NCI-H187 treated with DMSO at 0.1 percent for 48 hours (cell line): Measurements from ENCODE around the gene ARL3.
"Not testable (repeated sequence)": the region's sequence is repeated elsewhere in the genome, so short reads cannot be mapped to it uniquely, and the experiment has no call there.

Experiments used
- DNase-seq: peaks from one replicate; lab custom pipeline; 2025; lab: John Stamatoyannopoulos, UW

Gene ARL3

DNA sequence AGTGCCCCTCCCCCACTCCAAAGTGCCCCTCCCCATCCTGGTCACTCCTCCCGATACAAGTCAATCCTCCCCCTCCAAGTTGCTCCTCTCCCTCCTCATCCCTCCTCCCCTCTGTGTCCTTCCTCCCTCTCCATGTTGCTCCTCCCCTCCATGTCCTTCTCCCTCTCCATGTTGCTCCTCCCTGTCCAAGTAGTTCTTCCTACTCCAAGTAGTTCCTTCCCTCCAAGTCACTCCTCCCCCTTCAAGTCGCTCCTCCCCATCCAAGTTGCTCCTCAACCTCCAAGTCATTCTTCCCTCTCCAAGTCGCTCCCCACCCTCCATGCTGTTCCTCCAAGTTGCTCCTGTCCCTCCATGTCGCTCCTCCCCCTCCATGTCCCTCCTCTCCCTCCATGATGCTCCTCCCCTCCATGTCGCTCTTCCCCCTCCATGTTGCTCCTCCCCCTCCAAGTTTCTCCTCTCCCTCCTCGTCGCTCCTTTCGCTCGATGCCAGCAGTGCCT, 20.9 kb upstream of the ARL3 start:
- DNase-seq = no peak

DNA sequence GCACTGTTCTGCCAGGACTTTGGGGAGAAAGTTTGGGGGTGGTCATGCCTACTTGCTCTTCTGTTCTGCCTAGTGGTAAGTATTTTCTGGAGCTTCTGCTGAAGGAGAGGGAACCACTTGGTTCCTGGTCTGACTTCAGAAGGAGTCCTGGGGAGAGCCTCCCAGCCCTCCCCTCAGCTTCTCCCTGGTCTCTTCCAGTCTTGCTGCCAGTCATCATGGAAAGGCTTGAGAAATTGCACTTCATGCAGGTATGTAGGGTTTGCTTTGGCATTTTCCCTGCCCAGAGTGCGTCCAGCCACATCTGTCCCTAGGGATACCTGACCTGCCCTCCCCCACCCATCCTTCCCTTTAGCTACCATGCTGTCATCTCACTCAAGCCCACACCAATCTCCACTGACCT, 18.5 kb upstream of the ARL3 start:
- DNase-seq = no peak

DNA sequence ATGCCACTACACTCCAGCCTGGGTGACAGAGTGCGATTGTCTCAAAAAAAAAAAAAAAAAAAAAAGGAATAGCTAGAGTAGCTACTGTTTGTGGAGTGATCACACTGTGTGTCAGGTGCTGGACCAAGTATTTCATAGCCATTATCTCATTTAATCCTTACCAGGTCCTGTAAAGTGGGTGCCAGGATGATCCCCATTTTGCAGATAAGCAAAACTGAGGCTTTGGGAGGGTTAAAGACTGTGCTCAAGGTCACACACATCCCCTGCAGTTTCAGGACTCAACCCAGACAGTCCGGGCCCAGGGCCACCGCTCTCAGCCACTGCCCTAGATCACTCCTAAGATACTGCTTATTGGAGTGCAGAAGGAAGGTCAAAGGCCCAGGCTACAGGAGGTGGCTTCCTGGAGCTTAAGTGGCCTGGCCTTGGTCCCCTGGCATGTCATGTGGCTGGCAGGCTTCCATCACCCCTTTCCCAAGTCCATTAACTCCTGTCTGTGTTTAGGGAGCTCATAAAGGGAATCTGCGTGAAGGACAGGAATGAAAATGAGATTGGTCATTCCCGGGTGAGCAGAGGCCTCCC, 17.1 kb upstream of the ARL3 start:
- no peak for DNase-seq

DNA sequence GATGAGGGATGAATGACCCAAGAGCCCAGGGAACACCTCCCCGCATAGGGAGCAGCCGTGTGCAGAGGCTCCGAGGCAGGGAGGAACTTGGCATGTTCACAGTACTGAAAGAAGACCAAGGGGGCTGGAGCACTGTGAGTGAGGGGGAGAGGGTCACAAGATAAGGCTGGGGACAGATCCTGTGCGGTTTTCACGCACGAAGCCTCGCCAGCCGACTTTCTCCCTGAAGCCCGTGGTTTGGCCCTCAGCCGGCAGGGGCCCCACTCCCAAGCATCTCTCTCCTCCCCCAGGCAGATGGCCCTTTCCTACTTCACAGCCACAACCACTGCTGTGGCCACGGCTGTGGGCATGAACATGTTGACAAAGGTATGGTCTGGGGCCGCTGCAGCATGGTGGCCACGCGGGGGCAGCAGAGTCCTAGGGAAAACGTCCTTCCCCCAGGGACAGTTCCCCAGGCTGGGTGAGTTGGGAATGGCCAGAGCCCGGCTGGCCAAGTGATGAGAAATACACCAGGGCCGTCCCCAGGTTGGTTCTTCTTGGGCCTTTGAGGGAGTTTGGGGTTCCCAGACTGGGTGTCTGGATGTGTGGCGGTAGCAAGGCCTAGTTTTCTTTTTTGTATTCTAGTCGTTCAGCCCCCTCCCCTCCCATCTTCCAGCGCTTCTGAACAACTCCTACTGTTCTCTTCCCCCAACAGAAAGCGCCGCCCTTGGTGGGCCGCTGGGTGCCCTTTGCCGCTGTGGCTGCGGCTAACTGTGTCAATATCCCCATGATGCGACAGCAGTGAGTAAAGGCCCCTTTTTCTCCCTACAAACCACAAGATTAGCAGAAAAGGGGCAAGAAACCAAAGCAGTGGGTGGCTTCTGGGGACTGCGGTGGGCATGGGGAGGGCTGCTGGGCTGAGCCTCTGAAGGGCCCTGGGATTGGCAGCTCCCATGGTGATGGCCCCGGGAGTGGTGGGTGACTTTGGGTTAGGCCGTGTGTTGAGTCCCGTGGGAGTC, 15.1 kb upstream of the ARL3 start:
- no peak for DNase-seq

DNA sequence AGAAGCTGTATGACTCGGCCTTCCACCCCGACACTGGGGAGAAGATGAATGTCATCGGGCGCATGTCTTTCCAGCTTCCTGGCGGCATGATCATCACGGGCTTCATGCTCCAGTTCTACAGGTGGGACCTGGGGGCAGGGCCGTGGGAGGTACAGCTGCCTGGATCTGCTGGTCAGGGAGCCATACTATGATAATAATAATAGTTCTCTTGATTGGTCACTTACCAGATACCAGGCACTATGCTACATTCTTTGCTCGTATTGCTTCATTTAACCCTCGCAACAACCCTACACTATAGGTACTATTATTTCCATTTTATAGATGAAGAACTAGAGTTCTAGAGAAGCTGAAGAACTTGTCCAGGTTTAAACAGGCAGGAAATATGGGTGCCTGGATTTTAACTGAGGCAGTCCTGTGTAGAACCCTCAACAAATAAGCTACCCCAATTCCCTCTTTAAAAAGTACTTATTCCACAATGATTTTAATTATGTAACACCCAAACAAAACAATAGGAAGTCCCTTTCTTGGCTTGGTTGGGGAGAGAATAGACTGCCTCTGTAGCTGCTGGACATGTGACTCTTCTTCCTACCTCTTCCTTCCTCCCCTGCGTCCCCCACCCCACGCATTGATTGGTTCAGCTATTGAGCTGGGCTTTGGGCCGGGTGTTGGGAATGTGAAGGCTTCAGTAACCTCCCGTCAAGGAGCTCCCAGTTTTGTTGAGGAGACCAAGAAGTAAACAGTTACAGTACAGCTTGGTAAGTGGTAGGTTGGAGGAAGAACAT, 13.0 kb upstream of the ARL3 start:
- DNase-seq = no peak

DNA sequence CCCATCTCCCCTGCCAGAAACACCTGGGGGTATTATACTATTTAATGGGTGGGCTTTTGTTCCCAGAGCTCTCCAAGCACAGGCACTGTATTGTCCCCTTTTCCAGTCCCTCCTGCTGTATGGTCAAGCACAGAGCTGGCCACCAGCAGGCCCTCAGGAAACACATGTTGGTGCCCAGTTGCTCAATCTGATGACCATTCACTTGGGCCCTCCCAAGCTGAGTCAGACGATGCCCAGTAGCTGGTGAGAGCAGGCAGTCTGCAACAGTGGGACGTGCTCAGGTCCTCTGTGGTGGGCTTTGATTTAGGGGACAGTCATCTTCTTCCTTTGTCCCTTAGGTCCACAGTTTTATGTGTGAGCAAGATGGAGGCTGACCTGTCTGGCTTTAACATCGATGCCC, 12.1 kb upstream of the ARL3 start:
- no peak for DNase-seq

DNA sequence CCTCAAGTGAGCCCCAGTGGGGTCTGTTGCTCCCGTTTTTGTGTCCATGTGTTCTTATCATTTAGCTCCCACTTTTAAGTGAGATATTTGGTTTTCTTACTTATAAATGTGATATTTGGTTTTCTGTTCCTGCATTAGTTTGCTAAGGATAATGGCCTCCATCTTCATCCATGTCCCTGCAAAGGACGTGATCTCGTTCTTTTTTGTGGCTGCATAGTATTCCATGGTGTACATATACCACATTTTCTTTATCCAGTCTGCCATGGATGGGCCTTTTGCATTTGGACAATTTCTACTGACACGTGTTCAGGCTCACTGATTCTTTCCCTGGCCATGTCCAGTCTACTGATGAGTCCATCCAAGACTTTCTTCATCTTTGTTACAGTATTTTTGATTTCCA, 9.8 kb upstream of the ARL3 start:
- no peak for DNase-seq

DNA sequence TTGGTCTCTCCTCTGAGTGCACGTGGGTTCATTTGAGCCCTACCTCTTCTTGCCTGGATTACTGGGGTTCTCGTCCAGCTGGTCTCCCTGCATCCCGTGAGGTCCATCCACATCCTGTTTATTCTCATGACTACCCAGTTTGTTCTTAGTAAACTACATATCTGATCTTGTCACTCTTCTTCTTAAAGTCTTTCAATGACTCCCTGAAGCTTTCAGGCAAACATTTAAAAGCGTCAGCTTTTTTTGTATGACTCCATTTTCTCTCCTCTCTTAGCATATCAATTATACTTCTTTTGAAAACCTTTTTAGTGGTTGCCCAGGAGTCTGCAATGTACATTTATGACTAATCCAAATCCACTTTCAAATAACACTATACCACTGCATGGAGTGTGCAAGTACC, 7.8 kb upstream of the ARL3 start:
- DNase-seq = no peak

DNA sequence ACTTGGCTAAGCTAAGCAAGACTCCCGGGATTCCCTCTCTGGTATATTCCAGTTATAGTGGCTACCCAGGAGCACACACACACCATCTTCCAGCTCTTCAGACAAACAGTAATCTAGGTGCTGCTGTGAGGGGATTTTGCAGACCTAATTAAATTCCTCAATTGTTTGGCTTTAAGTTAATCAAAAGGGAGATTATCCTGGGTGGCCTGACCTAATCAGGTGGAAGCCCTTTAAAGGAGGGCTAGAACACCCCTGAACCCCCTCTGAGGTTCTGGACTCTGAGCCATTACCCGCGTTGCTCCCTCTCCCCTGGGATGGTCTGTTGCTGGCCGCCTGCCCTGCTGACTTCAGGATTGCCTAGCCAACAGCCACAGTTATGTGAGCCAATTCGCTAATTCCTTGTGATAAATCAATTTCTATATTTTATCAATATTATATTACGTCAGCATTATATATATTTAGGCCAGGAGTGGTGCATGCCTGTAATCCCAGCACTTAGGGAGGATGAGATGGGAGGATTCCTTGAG, 6.6 kb upstream of the ARL3 start:
- DNase-seq = no peak

DNA sequence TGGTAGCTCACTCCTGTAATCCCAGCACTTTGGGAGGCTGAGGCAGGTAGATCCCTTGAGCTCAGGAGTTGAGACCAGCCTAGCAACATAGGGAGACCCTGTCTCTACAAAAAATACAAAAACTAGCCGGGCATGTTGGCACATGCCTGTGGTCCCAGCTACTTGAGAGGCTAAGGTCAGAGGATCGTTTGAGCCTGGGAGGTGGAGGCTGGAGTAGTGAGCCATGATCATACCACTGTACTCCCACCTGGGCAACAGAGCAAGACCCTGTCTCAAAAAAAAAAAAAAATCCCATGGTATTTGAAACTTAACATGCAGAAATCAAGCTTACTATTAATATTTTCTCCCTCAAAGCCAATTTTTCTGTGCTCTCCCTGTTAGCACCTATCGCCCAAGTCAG, 6.1 kb upstream of the ARL3 start:
- DNase-seq = no peak

DNA sequence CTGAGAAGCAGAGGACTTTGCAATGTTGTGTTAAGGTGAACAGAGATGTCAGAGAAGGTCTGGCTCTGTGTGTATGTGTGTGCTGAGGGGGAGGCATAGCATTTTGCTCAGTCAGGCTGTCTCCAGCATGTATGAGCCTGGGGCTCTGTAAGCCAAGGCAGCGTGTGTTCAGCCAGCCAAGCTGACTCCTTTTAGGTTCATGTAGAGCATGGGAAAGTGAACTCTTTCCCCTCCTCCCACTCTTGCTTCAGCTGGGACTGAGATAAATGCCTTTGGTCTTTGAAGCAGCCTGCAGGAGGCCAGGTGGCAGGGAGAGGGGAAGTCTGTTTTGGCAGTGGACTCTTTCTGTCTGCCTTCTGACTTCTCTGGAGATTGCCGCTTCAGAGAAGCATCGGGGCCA, 4.0 kb upstream of the ARL3 start:
- DNase-seq = no peak

DNA sequence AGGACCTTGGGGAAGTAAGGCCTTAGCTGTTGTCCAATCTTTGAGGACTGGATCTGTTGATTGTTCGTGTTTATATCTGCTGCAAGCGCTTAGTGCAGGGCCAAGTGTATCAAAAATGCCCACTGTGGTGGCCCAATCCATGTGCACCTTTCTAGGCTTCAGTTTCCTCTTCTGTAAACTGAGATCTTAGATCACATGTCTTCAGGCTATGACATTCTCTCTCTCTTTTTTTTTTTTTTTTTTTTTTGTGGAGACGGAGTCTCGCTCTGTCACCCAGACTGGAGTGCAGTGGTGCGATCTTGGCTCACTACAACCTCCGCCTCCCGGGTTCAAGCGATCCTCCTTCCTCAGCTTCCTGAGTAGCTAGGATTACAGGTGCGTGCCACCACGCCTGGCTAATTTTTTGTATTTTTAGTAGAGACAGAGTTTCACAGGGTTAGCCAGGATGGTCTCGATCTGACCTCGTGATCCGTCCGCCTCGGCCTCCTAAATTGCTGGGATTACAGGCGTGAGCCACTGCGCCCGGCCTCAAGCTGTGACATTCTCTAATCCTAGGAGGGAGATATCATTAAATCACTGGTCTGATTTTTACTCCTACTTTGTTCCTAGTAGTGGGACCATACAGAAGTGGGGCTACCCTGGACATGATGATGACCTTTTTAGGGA, 2.8 kb upstream of the ARL3 start:
- not testable (repeated sequence) for DNase-seq

DNA sequence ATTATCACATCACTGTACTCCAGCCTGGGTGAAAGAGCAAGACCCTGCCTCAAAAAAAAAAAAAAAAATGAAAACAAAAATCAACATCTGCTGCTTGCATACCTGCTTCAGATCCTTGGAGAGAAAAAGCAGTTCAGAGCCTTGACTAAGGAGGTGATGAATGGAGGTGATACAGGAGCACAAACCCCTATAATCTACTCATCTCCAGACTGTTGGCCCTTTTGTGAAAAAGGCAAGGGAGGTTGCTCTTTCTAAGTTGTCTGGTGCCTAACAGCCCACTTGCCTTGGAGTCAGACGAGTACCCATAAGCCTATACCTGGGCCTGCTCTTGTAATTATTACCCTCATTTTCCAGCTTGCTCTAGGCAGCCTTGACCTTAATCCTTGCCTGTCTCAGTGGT, 1.7 kb upstream of the ARL3 start:
- DNase-seq = no peak

DNA sequence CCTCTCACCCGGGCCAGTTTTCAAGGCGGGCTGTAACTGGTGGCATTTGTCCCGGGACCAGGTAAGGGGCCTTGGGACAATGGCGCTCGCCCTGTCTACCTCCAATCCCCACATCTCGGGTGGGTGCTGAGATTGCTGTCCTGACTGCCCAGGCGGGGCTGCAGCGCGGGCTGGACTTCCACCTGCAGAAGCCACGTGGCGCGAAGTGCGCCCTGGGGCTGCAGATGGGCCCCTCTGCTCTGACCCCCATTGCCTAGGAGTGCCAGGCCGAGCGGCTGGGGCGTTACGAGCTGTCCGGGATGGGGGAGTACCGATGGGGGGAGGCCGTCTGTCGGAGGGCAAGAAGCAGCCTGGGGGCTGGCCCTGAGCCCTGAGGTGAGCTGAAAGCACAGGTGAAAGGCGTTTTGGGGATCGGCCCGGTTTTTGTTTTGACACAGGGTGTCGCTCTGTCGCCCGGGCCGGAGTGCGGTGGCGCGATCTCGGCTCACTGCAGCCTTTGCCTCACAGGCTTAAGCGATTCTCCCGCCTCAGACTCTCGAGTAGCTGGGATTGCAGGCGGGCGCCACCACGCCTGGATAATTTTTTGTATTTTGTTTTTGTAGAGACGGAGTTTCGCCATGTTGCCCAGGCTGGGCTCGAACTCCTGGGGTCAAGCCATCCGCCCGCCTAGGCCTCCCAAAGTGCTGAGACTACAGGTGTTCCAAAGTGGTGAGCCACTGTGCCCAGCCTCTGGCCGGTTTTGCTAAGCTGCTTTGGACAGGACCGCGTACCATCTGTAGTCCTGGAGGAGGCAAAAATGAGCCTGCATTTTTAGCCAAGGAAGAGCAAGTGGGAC, 641 bp upstream of the ARL3 start, which contains the start of gene SFXN2:
TSS of gene SFXN2 (plus strand) at position 16 of the 835 bp plus-strand sequence. CDS start 12,001 bp downstream, outside the sequence.
- no peak for DNase-seq

DNA sequence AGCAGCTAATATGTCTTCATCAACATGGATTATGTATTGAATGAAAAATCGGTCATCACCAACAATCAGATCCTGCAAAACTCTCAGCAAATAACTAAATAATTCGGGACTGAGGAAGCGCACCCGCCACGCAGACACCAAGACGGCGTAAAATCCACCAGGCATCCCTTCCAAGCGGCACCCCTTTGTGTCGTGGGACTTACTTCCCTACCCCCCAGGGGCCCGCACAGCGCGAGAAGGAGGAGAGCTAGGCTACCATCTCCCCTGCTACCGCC, 721 bp downstream of the ARL3 start:
- DNase-seq = no peak

DNA sequence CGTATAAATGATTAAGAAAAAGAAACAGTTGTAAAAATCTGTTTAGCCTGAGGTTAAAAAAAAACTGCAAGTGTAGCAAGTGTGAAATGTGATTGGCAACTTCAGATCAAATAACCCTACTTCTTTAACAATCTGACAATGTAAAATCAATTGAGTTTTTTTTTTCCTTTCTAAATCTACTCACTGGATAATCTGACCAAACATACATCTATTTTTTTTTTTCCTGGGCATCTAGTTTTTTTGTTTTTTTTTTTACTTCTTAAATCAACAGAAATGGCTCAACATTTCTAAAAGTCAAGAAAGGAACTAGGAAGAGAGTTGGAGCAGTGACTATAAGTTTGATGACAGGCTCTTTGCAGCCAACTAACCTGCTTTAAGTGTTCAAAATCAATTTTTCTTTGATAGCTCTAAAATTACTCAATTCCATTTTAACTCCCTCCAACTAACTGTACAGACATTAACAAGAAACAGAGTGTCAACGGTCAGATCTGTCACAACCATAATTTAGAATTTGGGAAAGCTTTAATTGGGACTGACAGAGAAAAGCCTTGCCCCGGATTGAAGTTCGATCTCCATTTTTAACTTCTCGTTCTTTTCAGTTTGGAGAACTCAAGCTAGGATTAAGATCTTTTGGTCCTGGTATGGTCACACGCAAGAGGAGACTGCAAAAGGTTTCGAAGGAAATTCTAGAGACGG, 1.2 kb downstream of the ARL3 start:
- DNase-seq = no peak

DNA sequence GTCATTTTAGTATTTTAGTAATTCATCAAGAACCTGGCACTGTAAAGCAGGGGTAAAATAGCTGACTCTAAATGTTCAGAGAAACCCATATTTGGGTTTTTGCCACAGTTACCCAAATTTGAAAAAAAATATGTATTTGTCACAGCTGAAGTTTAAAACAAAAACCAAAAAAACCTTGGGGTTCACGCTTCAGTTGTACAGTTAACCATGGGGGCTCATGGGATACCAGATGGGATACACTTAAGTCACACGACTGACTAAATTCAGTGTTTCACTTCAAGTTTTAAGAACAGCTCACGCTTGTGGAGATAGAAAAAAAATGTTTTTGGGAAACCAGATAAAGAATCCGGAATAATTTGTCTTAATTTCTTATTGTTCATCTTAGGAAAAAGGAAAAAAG, 2.1 kb downstream of the ARL3 start:
- no peak for DNase-seq

DNA sequence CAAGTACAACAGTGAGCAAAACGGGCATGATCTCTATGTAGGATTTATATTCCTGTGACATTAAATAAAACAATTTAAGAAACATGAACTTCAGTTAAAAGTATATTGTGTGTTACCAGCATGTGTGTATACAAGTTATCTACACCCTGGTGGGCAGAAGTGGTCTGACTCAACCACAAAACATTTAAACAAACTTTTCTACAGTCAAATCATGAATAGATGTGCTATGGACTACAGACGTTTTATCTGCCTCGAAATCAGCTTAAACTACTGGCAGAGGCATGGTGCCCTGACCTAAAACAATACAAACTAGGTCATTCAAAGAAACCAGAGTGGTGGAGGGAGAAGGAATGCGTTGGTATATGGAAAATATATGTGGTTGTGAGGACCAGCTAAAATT, 3.6 kb downstream of the ARL3 start:
- DNase-seq = no peak

DNA sequence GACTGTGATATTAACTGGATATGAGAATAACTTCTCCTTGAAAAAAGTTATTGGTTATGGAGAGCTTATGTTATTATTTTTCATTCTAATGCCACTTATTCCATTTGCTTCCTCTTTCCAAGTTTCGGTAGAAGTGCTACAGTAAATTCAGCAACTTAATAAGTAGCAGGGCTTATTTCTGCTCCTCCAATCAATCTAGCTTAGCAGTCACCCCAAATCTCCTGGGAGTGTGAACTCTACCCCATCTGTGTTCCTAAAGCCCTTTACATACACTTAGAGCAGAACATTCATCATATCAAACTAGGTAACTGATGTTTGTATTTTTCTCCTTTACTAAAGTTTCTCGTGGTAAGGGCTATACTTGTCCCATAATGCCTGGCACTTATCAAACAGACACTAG, 8.7 kb downstream of the ARL3 start:
- no peak for DNase-seq

DNA sequence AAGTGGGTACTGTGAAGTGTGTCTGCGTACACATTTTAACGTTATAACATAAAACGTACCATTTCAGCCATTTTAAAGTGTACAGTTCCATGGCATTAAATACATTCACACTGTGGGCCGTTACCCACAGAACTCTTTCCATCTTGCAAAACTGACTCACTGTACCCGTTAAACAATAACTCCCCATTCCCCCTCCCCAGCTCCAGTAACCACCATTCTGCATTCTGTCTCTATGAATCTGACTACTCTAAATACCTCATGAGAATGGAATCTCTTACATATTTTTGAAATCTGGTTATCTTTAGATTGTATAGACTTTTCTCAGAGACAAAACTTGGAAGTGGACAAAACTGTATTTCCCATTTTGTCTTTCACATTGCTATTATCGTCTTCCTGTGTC, 9.3 kb downstream of the ARL3 start:
- DNase-seq = no peak
